NCI-H128 (cell line): ENCODE results near the gene CCDC86.
A peak's percentile ranks its signal among the peaks of the same experiment; 100 is the strongest.

Experiments used
- DNase-seq: peaks from one replicate; lab custom pipeline; 2025; ENCODE audit not compliant: unreplicated experiment; lab: John Stamatoyannopoulos, UW

CCDC86 gene

DNA sequence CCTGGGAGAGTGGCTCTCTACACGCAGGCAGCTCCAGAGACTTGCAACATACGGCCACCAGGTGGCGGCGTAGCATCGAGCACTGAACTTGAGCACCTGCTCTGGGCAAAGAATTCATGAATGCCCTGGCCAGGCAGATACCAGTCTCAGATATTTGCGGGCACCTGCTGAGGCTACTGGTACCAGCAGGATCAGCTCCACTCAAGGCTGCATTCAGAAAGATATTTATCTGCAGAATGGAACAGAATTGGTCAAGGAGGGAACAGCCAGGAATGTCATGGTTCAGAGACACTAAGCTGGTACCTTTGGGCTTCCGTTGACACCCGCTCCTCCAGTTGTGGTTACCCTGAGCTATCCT is 10.8 kb upstream of the CCDC86 start:
- peak; percentile 70 for DNase-seq

DNA sequence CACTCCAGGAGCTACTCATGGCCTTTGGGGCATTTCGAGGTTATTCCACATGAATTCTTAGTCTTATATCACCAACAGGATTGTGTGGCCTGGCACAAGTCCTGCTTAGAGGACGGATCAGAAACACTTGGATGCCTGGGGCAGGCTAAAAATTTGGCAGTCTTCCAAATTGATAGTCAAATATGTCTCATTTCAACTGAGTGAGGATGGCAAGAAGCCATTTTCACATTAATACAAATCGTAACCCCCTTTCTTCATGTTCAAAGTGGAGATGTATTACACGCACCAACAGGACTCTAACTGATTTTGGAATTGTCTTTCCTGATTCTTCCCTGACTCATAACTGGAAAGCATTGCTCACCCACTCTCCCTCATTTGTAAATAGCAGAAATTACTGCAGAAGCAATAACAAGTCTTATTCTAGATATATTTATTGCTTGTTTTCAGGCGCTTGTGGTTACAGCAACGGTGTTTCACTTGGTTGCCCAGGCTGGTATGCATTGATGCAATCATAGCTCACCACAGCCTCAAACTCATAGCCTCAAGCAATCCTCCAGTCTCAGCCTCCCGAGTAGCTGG is 10.3 kb upstream of the CCDC86 start:
- no peak for DNase-seq

DNA sequence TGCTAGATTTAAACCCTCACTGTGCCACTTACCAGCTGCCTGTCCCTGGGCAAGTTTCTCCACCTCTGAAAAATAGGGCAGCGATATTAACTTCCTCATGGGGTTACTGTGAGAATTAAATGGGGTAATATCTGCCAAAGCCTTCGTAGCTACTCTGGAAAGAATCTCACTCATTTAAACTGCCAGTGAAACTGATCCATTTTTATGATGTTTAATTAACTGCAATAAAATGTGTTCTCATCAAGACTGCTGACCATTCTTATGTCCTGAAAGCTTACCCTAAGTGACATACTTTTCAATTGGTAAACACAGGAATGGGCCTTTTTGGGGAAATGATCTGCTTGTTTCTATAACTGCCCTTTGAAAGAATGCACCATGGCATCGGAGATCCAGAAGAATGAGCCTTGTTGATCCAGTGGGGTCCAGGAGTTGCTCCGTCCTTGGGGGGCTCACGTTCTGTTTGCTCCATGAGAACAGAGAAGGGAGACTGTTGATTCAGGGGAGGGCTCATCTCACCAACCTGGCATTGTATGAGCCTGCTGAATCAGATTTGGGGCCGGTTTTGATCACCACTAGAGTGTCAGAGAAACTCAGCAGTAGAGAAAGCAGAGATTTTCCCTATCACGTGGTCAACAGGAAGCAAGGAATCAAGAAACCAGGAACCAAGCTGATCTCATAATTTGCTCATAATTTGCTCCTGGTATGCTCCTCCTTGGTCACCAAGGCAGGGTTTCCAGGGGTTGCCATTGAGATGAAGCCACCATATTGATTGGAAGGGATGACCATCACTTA is 7.0 kb upstream of the CCDC86 start:
- DNase-seq, result no peak

DNA sequence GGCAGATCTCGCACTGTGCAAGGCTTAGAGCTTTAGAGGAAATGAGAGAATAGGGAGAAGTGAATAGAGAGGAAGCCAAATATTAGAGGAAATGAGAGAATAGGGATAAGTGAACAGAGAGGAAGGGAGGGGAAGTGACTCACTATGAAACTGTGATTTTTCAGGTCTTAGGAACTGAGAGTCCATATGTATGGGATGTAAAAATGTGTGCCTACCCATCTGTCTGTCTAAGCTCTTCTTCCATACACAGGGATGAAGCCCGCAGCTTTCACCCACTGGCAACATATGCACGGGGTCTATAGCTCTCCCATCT is 6.4 kb upstream of the CCDC86 start:
- no peak for DNase-seq

DNA sequence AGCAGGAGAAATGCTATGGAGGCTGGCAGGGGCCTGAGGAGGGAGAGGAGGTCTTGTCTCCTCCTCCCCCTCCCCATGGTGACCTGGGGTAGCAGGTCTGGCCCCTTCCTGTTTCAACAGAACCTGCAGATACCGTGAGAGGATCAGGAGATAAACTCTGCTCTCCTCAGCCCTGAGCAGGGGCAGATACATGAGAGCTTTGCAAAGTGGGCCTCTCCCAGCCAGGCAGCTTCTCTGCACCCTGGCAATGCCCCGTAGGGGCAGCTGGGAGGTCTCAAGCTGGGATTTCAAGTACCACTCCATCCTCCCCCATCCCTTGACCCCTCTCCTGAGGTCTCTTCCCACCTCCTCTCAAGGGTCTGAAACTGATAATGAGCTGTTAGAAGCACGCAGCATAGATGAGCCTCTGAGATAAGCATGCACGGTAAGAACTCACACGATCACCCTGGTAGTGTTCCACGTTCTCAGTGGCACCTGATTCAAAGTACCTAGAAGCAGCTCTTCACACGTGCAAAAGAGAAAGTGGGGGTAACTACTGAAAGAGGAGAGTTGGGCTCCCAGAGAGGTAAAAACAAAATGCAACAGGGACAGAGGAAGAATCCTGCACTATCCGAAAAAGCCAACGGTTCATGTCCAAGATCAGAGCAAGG is 4.9 kb upstream of the CCDC86 start:
- DNase-seq, result no peak

DNA sequence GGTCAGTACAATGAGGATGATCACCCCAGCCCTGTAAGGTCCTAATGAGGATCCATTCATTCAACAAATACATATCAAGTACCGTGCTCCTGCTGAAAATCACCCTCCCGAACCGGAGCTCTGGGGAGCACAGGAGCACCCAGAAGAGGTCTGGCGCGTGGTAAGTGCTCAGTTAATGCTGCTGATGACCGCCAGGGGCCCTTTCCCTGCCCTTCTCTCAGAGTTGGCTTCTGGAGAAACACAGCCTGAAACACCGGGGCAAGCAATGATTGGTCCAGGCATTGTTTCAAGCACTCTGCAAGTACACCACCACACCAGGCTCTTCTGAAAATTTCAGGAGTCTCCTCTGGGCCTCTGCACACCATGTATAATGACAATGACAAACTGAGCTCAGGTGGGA is 3.8 kb upstream of the CCDC86 start:
- no peak for DNase-seq

DNA sequence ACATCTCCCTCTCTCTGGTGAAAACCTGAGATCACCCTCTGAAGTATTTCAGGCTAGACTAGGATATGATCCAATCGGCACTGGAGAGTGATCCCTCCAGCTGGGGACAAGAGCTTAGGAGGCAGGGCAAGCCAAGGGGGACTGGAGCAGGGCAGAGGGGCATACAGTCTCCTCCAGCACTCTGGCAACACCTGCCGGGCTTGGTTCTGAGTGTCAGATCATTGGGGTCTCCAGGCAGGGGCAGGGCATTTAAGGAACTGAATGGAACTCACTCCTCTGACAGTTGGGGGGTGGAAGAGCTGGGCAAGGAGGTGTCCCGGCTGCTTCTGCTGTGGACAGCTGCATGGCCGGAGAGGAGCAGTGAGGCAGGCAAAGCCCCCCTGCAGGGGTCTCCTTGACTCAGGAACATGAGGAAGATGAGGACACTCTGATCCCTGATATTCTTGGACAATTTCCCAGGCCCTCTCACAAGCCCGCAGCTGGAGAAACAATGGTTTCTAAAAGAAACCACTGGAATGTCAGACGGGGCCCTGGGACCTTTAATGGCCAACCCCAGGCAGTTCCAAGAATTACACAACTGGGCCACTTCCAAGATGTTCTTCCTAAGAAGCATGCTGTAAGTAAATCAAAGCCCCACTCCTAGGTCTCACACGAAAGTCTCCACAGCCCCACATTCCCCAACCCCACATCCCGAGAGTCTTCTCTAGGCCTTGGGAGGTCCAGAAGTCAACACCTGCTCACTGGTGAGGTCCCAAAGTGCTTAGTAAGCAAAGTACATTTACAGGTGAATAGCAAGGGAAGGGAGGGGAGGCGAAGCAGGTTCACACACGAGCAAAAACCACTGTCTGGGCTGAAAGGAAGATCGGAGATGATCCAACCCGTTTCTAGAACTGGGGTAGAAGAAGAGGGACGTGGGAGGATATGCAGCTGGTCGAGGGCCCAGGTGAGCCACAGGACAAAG is 1.2 kb upstream of the CCDC86 start:
- no peak for DNase-seq

DNA sequence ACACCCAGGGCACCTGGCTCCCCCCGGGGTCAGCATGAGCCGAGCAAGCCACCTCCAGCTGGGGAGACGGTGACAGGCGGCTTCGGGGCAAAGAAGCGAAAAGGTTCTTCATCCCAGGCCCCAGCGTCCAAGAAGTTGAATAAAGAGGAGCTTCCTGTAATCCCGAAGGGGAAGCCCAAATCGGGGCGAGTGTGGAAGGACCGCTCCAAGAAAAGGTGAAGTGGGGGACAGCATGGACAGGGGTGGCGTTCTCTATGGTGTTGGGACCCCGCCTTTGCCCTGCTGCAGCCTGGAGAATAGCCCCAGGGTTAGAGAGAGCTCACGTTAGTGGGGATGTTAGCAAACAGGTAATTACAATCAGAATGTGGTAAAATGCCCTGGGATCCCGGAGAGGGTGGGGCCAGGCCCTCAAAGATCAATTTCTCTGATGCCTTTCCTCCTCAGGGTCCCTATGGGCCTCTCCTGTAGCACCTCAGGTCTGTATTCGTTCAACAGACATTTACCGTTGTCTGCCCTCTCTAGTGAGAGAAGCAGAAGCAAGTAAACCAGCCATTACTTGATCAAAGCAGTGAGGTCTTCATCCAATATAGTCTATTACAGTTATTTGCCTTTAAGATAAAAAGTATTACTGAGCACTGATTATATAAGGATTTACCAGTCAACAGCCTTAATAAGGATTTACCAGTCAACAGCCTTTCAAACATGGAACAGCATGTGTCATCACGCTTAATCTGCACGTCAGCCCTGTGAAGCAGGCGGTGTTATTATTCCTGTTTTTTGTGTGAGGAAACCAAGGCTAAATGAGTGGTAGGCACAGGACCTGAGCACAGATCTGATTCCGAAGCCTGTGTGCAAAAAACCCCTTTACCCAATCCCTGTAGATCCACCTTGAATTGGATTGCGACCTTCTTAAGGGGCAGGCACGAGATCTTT is 1.0 kb downstream of the CCDC86 start:
- DNase-seq, result no peak

DNA sequence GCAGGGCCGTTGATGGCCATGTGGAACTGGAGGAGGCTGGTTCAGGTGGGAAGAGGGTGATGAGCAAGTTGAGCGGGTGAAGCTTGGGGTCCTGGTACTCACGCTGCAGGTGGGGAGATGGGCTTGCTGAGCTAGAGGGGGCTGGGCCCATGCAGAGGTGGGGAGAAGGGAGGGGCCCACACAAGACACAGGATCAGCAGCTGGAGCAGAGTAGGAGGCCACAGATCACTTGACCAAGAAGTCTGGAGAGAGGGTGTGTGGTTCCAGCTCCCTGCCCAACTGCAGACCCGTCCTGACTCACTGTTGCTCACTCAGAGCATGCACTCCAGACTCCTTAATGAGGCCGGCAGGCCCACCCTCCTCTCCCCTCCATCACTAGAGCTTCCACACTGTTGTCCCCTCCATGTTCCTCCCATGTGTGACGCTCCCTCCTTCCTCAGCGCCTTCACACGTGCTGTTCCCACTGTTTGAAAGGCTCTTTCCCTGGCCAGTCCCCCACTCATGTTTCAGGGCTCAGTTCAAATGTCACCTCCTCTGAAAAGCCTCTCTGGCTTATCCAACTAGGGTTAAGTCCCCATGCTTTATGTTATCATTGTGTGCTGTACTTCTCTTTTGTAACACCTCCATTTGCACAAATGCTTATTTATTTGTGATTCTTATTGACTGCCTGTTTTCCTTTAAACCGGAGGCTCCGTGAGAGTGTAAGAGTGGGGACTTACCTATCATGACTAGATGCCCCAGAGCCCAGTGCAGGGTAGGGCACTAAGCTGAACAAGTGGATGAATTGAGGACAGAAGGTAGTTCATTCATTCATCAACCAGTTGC is 2.3 kb downstream of the CCDC86 start:
- DNase-seq, result no peak

DNA sequence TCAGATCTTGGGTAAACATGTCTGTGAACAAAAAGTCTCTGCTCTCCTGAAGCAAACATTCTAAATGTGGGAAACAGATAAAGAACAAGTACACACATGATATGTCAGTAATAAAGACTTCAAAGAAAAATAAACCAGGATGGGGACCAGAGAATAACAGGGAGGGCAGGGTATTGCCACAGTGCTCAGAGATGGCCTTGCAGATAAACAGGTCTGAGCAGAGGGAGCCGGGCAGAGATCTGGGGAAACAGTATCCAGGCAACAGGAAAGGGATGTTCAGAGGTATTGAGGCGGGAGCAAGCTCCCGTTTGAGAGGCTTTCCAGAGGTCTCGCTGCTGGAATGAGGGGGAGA is 2.9 kb downstream of the CCDC86 start:
- no peak for DNase-seq

DNA sequence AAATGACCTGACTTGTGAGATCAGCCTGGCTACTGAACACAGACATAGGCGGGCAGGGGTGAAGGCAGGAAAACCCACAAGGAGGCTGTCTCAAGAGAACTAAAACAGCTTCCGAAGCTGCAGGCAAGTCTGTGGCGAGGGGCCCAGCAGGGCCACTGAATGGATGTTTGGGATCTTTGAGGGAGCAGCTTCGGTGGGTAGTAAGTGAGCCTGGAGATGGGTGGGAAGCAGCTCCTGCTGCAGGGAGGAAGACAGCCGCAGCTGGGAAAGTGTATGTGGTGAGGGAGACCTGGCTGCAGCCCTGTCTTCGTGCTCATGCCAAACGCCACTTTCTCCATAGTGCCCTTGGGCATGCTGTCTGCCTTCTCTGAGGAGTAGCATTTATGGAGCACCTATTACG is 3.4 kb downstream of the CCDC86 start:
- DNase-seq, result no peak

DNA sequence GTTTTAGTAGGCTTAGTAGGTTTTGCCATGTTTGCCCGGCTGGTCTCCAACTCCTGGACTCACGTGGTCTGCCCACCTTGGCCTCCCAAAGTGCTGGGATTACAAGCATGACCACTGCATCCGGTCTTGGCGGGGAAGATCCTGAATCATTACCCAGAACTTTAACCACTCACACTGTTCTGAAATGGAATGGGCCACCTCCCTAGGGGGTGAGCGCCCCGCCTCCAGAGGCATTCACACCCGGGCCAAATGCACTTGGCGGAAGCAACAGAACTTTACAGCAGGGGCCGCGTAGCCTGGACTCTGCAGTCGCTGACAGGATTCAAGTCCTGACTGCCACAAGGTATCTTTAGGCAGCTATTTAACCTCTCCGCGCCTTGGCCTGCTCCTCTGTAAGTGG is 5.4 kb downstream of the CCDC86 start:
- DNase-seq, result no peak

DNA sequence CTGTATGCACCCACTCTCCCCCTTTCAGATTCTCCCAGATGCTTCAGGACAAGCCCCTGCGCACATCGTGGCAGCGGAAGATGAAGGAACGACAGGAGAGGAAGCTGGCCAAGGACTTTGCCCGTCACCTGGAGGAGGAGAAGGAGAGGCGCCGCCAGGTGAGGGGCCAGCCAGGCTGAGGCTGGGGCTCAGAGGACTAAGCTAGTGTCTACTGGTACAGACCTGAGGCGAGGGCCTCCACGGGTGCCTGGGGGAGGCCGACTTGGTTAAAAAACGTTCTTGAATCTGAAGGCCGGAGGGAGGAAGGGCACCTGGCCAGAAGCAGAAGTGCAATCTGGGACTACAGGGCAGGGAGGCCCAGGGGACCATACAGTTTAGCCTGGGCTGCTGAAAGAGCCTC is 6.0 kb downstream of the CCDC86 start:
- no peak for DNase-seq

DNA sequence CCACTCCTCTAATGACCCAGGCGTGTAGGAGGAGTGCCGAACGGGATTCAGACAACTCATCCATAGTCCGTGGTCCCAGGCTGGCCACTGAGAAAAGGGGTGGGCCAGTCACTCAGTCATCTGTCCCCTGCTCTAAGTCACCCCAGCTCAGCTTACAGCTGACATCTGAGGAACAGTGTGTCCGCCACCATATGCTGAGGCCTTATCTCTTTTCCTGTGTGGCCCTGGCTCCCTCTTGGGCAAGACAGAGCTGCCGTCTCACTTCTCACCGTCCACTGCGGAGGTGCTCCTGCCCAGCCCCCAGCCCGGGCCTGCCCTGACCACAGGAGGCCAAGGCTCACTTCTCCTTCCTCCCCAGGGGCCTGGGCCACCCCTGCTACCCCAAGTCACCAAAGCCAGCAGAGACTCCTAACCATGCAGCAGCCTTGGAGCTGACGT is 6.8 kb downstream of the CCDC86 start:
- DNase-seq, result no peak

DNA sequence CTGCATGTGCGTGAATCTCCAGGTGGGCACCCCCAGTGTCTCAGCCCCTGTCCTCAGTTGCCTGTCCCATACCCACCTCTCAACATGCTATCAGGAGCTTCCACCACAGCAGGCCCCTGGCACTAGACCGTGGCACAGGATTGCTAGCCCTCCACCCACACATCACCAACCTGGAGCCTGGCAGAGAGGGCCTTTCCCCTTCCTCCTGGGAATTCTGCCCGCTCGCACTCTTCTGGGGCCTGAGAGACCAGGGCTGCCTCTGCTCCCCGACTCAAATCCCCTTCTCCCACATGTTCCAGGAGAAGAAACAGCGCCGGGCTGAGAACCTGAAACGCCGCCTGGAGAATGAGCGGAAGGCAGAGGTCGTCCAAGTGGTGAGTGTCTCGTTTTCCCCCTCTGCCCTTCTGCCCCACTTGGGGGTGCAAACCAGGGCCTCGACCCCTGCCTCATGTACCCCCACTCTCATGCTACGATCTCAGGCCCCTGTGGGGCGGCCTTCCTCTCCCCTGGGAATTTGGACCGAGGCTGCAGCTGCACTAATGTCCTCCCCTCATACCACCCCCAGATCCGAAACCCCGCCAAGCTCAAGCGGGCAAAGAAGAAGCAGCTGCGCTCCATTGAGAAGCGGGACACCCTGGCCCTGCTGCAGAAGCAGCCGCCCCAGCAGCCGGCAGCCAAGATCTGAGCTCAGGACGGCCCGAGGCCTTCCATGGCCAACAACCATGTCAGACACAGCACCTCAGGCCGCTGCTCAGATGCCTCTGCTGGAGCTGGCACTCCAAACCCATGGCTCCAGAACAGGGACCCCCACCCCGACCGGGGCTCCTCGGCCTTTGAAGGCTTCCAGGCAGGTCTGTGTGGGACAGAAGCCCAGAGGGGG is 8.0 kb downstream of the CCDC86 start:
- DNase-seq, result no peak

DNA sequence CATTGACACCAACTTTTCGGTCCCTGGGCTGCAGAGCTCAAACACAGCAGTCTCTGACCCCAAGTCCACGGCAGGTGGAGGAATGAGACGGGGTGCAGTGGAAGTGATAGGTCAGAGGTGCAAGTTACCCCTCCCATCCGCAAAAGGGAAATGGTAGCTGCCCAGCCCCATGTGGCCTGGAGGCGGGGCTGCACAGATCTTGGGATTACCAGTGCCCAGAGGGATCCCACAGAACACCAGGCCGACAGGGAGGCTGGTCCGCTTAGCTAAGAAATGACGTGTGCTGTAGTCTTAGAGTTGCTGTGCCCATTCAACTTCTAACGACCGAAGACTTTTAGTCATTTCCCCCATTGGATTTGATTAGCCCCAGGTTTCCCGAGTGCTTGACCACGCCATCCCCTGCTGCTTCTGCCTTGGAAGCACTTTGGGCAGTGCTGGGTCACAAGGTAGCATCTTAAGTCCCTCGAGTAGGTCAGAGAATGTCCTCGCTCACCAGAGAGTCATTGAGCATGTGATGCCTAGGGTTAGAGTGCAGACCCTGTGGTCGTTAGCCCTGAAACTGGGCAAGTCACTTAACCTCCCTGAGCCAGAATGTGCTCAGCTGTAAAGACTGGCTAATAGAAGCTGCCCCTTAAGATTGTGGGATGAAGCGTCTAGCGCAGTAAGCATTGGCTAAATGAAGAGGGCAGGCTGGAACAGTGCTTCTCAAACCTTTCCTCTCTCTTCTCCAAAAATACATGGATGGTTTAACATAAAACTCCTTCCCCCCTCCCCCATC is 9.6 kb downstream of the CCDC86 start:
- no peak for DNase-seq

DNA sequence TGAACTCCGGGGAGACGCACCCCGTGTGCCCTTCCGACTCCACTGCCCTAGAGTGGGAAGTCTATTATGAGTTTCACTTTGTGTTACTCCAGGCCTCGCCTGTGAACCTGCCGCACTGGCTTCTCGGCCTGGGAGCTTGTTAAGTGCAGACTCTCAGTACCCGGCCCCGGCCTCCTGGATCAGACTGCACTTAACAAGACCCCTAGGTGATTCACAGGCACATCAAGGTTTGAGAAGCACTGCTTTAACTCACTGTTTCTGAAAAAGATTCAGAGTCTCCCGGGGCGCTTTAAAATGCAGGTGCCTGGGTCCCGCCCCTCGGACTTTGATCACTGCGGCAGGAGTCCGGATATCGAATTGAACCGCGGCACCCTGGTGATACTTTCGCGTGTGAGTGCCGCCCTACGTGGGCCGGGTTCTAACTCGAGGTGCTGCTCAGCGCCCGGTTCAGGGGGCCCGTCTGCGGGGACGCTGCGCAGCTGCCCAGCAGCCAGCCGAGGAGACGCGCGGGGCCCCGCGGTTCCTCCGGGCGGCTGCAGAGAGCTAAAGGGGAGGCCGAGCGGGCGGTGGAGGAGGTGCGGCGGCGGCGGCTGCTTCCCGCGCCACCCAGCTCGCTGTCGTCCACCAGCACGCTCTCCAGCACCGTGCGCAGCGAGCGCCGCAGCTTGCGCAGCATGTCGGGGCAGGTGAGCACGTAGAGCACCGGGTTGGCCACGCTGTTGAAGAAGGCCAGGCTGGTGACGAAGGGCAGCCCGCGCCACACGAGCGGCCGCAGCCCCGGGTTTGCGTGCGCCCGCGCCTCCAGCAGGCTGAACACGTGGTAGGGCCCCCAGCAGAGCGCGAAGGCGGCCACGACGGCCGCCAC is 10.4 kb downstream of the CCDC86 start:
- DNase-seq, result no peak
